Aorta (tissue), 5 donors: Measurements from ENCODE around the gene COL4A2. TPM values are rescaled to one million over a fixed set of nuclear protein-coding genes. Genes with fewer than 3 reads are reported as not detected.
A peak's percentile ranks its signal among the peaks of the same experiment; 100 is the strongest.

Source experiments
- ATAC-seq: fragments of 200-7000 bp; cut with Tn5 transposase; one replicate; pipeline ENCODE4 v1.9.1; 2022; ENCODE audit warnings: moderate library complexity; ENCODE audit not compliant: low FRiP score
- DNase-seq, 2 donors: peaks; one replicate each; pipeline ENCODE4 v3.0.0-alpha.2; 2020
- H3K27ac ChIP-seq, 2 donors: one replicate each; pipeline ENCODE4 v1.5.1; 2013; ENCODE audit warnings: low read length in 2 of 2, mild to moderate bottlenecking in 2 of 2, moderate library complexity in 2 of 2, control low read depth in 1 of 2, inconsistent platforms in 1 of 2, low read depth in 1 of 2
- H3K27me3 ChIP-seq, 2 donors: one replicate each; pipeline ENCODE4 v1.6.1; 2013; ENCODE audit warnings: control low read depth in 1 of 2, low read length in 1 of 2, mild to moderate bottlenecking in 1 of 2, moderate library complexity in 1 of 2; ENCODE audit not compliant: insufficient read depth in 2 of 2, control insufficient read depth in 1 of 2
- H3K36me3 ChIP-seq, 2 donors: one replicate each; pipeline ENCODE4 v1.6.1; 2013; ENCODE audit warnings: control low read depth in 1 of 2, low read length in 1 of 2, mild to moderate bottlenecking in 1 of 2; ENCODE audit not compliant: insufficient read depth in 2 of 2, control insufficient read depth in 1 of 2
- H3K4me1 ChIP-seq, 2 donors: one replicate each; pipeline ENCODE4 v1.6.1; 2013; ENCODE audit warnings: low read length in 2 of 2, control low read depth in 1 of 2, mild to moderate bottlenecking in 1 of 2, moderate library complexity in 1 of 2; ENCODE audit not compliant: insufficient read depth in 2 of 2, control insufficient read depth in 1 of 2
- H3K4me3 ChIP-seq, 2 donors: one replicate each; pipeline ENCODE4 v1.5.1; 2013; ENCODE audit warnings: low read length in 2 of 2, control low read depth in 1 of 2, mild to moderate bottlenecking in 1 of 2
- H3K9me3 ChIP-seq: one replicate; pipeline ENCODE4 v1.6.1; 2013; ENCODE audit warnings: mild to moderate bottlenecking, low read length; ENCODE audit not compliant: control insufficient read depth
- WGBS, 2 donors: extraction: QIAGEN DNeasy Blood & Tissue Kit; methylation state at CpG; one replicate each; pipeline ENCODE4 v1.1.7; 2013; 5-methylcytosine and 5-hydroxymethylcytosine counted together
- intact Hi-C, 2 donors: fragments of 100-400 bp; cut with DNase I; formaldehyde crosslinking; loops; one replicate each; pipeline versions ENCODE4 v1.14.2 to v1.15.0; 2022
- polyA plus RNA-seq, 2 donors: library from polyadenylated mRNA; stranded (reverse); fragments of 200-250 nt; gene quantifications; one replicate each; pipeline ENCODE4 v1.2.3, GENCODE V29; 2013
- total RNA-seq, 2 donors: library from RNA; stranded (reverse); fragmentation: NEBNext Ultra II Directional; extraction: Animal tissue kit (Norgen Biotek cat#: 25700); gene quantifications; one replicate each; pipeline ENCODE4 v1.2.1, GENCODE V29; 2021
- donor health status: healthy with polysubstance abuse.
- donor health status: Bipolar disorder and iron deficiency.
- donor health status: DM: no; HTN: no; CAD: no.
- donor health status: DM: no; HTN: no; CAD: no.
- donor health status: DM: yes; HTN: yes; CAD: no.

COL4A2 gene
- total and polyA plus RNA-seq, 4 donors = 117 to 1,110 (median 681) TPM

- no peaks in the 10 kb centered on the region for H3K27me3 ChIP-seq
- no peak overlapping the region for H3K27ac ChIP-seq
- DNase-seq (no peak), ATAC-seq (no peak)
- H3K4me3 ChIP-seq = no peak overlapping the region
- intact Hi-C loops = no loop called here
- WGBS, 2 donors = 74 to 81% methylated on average over 3 of the region's 3 CpGs
- H3K36me3 ChIP-seq = no peaks in the 10 kb centered on the region
- no peaks in the 10 kb centered on the region for H3K4me1 ChIP-seq
- no peaks in the 10 kb centered on the region for H3K9me3 ChIP-seq
Observed at GRCh38 chr13:110382229-110382628, 75.1 kb downstream of the COL4A2 start.

- no peaks in the 10 kb centered on the region for H3K36me3 ChIP-seq
- DNase-seq = no peak
- no peaks in the 10 kb centered on the region for H3K9me3 ChIP-seq
- intact Hi-C loops = no loop called here
- no peaks in the 10 kb centered on the region for H3K4me1 ChIP-seq
- ATAC-seq = no peak
- H3K27ac ChIP-seq = no peak overlapping the region
- H3K4me3 ChIP-seq = no peak overlapping the region
- no peaks in the 10 kb centered on the region for H3K27me3 ChIP-seq
- WGBS, 2 donors = 87 to 88% methylated on average over 4 of the region's 4 CpGs
Observed at GRCh38 chr13:110382830-110383229, 75.7 kb downstream of the COL4A2 start.

GRCh38 chr13:110387451-110388107 lies 80.5 kb downstream of the COL4A2 start:
- WGBS, 2 donors = 1 to 4% methylated on average over 25 of the region's 25 CpGs
- intact Hi-C loops = no loop called here
- Histone ChIP-seq H3K36me3 (no peaks in the 10 kb centered on the region), H3K4me3 (no peak overlapping the region), H3K27me3 (no peaks in the 10 kb centered on the region), H3K9me3 (no peaks in the 10 kb centered on the region), H3K4me1 (peaks cover 2 to 4% of the 10 kb centered on the region in 2 donors), H3K27ac (peak overlapping the region; percentile 97 to 100)
- DNase-seq (peak; percentile 85 to 90), ATAC-seq (peak; percentile 89)

GRCh38 chr13:110388108-110388943 lies 81.2 kb downstream of the COL4A2 start:
- no peaks in the 10 kb centered on the region for H3K27me3 ChIP-seq
- DNase-seq (peak; percentile 77 to 92), ATAC-seq (peak; percentile 83)
- no peak overlapping the region for H3K4me3 ChIP-seq
- peak overlapping the region; percentile 97 to 100 for H3K27ac ChIP-seq
- H3K4me1 ChIP-seq = peaks cover 2 to 4% of the 10 kb centered on the region in 2 donors
- intact Hi-C loops = no loop called here
- WGBS, 2 donors = 5 to 6% methylated on average over 19 of the region's 19 CpGs
- H3K9me3 ChIP-seq = no peaks in the 10 kb centered on the region
- H3K36me3 ChIP-seq = no peaks in the 10 kb centered on the region

GRCh38 chr13:110390567-110390966 lies 83.5 kb downstream of the COL4A2 start:
- intact Hi-C loops = no loop called here
- WGBS, 2 donors = 63 to 67% methylated on average over 5 of the region's 5 CpGs

GRCh38 chr13:110391273-110391672 lies 84.2 kb downstream of the COL4A2 start:
- DNase-seq (no peak), ATAC-seq (no peak)
- no peaks in the 10 kb centered on the region for H3K36me3 ChIP-seq
- H3K4me3 ChIP-seq = no peak overlapping the region
- no peaks in the 10 kb centered on the region for H3K27me3 ChIP-seq
- intact Hi-C loops = no loop called here
- no peaks in the 10 kb centered on the region for H3K9me3 ChIP-seq
- WGBS, 2 donors = 78 to 79% methylated on average over 6 of the region's 6 CpGs
- H3K4me1 ChIP-seq = peaks cover 12 to 13% of the 10 kb centered on the region in 2 donors
- H3K27ac ChIP-seq = peak overlapping the region; percentile 64 to 77

More at GRCh38 chr13:110390567-110390966, 83.5 kb downstream of the COL4A2 start:
- ATAC-seq = no peak
- H3K9me3 ChIP-seq = no peaks in the 10 kb centered on the region
- H3K4me3 ChIP-seq = no peak overlapping the region
- H3K27ac ChIP-seq = peak overlapping the region; percentile 10 to 90
- DNase-seq = peak in 1 of 2 donors; percentile 43
- H3K36me3 ChIP-seq = no peaks in the 10 kb centered on the region
- no peaks in the 10 kb centered on the region for H3K27me3 ChIP-seq
- peaks cover 9 to 11% of the 10 kb centered on the region in 2 donors for H3K4me1 ChIP-seq

GRCh38 chr13:110392510-110393240 lies 85.6 kb downstream of the COL4A2 start:
- Histone ChIP-seq H3K4me1 (peaks cover 14 to 15% of the 10 kb centered on the region in 2 donors), H3K27ac (peak overlapping the region; percentile 8 to 77), H3K9me3 (no peaks in the 10 kb centered on the region), H3K4me3 (no peak overlapping the region), H3K27me3 (no peaks in the 10 kb centered on the region), H3K36me3 (no peaks in the 10 kb centered on the region)
- ATAC-seq (no peak), DNase-seq (no peak)
- intact Hi-C loops = loop anchor here in 1 of 2 donors (2.0 kb wide), 1 partner anchor 50 kb away; no protein-coding TSS in a partner anchor
- WGBS, 2 donors = 13 to 21% methylated on average over 7 of the region's 7 CpGs

- intact Hi-C loops = loop anchor here (2.0 kb wide), 2 partner anchors 19 to 51 kb away; no protein-coding TSS in a partner anchor
- ATAC-seq (no peak), DNase-seq (no peak)
- Histone ChIP-seq H3K4me3 (no peak overlapping the region), H3K9me3 (no peaks in the 10 kb centered on the region), H3K4me1 (peaks cover 14 to 15% of the 10 kb centered on the region in 2 donors), H3K36me3 (no peaks in the 10 kb centered on the region), H3K27me3 (no peaks in the 10 kb centered on the region), H3K27ac (peak overlapping the region; percentile 55 to 88)
- WGBS, 2 donors = 84 to 88% methylated on average over 4 of the region's 4 CpGs
Observed at GRCh38 chr13:110393761-110394160, 86.7 kb downstream of the COL4A2 start.
